ENCODE data around the gene RAPH1. TPM values are rescaled to one million over a fixed set of nuclear protein-coding genes. Genes with fewer than 3 reads are reported as not detected.

Gene RAPH1
- total RNA-seq, 1 experiment from 2014 or later, result 7.0 TPM

GRCh38 chr2:203442463-203442862 is 92.6 kb downstream of the RAPH1 start:
- POLR2A ChIA-PET (ENCODE audit: unreplicated experiment), result no interaction called here
- Histone ChIP-seq H3K36me3 (ENCODE audit: low read depth, low read length) (peaks cover 12% of the 10 kb centered on the region; the same call in 1 of the 2 replicates), H3K4me3 (ENCODE audit: low read length) (no peak overlapping the region), H3K4me1 (ENCODE audit: insufficient read depth, low read length) (peaks cover 10% of the 10 kb centered on the region), H3K9me3 (ENCODE audit: low read length) (no peaks in the 10 kb centered on the region), H3K27me3 (ENCODE audit: low read length) (no peaks in the 10 kb centered on the region), H3K4me2 (ENCODE audit: low read length) (no peak overlapping the region), H2AFZ (ENCODE audit: low read length) (no peak overlapping the region), H4K20me1 (ENCODE audit: low read length) (no peaks in the 10 kb centered on the region), H3K9me2 (replicated peaks; ENCODE audit: low read length) (no peaks in the 10 kb centered on the region), H3K79me2 (ENCODE audit: low read length) (no peaks in the 10 kb centered on the region), H3K27ac (ENCODE audit: low read length) (no peak overlapping the region), H3K9ac (ENCODE audit: low read length) (no peak overlapping the region), H3F3A (ENCODE audit: low read length, unreplicated experiment) (no peaks in the 10 kb centered on the region)
- no TSS peak for BruUV-seq (replicated peaks)
- intact Hi-C loops (cut with micrococcal nuclease), result no loop called here
- DNase-seq (no peak), ATAC-seq (no peak)
- TF ChIP-seq EZH2phosphoT487 (IDR thresholded peaks at IDR 0.05; ENCODE audit: borderline replicate concordance, low read length) (no peak), CTCF (conservative IDR thresholded peaks at IDR 0.05; ENCODE audit: low read depth, low read length) (no peak), EZH2 (IDR thresholded peaks at IDR 0.05; ENCODE audit: low read length, unreplicated experiment) (no peak)
- CTCF ChIA-PET, result no interaction called here

GRCh38 chr2:203441463-203441862 is 93.6 kb downstream of the RAPH1 start:
- ChIA-PET CTCF (no interaction called here), POLR2A (ENCODE audit: unreplicated experiment) (no interaction called here)
- no peaks in the 10 kb centered on the region for H3F3A ChIP-seq (ENCODE audit: low read length, unreplicated experiment)
- no peaks in the 10 kb centered on the region for H4K20me1 ChIP-seq (ENCODE audit: low read length)
- H3K4me1 ChIP-seq (ENCODE audit: insufficient read depth, low read length), result peaks cover 8% of the 10 kb centered on the region
- no peaks in the 10 kb centered on the region for H3K27me3 ChIP-seq (ENCODE audit: low read length)
- no peak overlapping the region for H3K27ac ChIP-seq (ENCODE audit: low read length)
- no TSS peak for BruUV-seq (replicated peaks)
- intact Hi-C loops (cut with micrococcal nuclease), result no loop called here
- H3K9ac ChIP-seq (ENCODE audit: low read length), result no peak overlapping the region
- no peaks in the 10 kb centered on the region for H3K79me2 ChIP-seq (ENCODE audit: low read length)
- H3K9me2 ChIP-seq (replicated peaks; ENCODE audit: low read length), result no peaks in the 10 kb centered on the region
- TF ChIP-seq EZH2 (IDR thresholded peaks at IDR 0.05; ENCODE audit: low read length, unreplicated experiment), result no peak
- no peak for TF ChIP-seq EZH2phosphoT487 (IDR thresholded peaks at IDR 0.05; ENCODE audit: borderline replicate concordance, low read length)
- no peak for TF ChIP-seq CTCF (conservative IDR thresholded peaks at IDR 0.05; ENCODE audit: low read depth, low read length)
- peaks cover 6% of the 10 kb centered on the region; the same call in 1 of the 2 replicates for H3K36me3 ChIP-seq (ENCODE audit: low read depth, low read length)
- DNase-seq (no peak), ATAC-seq (no peak)
- no peaks in the 10 kb centered on the region for H3K9me3 ChIP-seq (ENCODE audit: low read length)
- H3K4me2 ChIP-seq (ENCODE audit: low read length), result no peak overlapping the region
- H3K4me3 ChIP-seq (ENCODE audit: low read length), result no peak overlapping the region
- H2AFZ ChIP-seq (ENCODE audit: low read length), result no peak overlapping the region

- POLR2A ChIA-PET (ENCODE audit: unreplicated experiment), result no interaction called here
- intact Hi-C loops (cut with micrococcal nuclease), result no loop called here
- Histone ChIP-seq H3K9me3 (ENCODE audit: low read length) (no peaks in the 10 kb centered on the region), H2AFZ (ENCODE audit: low read length) (no peak overlapping the region), H3K9ac (ENCODE audit: low read length) (no peak overlapping the region), H3K9me2 (replicated peaks; ENCODE audit: low read length) (no peaks in the 10 kb centered on the region), H4K20me1 (ENCODE audit: low read length) (no peaks in the 10 kb centered on the region), H3K79me2 (ENCODE audit: low read length) (no peaks in the 10 kb centered on the region), H3K27ac (ENCODE audit: low read length) (no peak overlapping the region), H3K4me2 (ENCODE audit: low read length) (no peak overlapping the region), H3F3A (ENCODE audit: low read length, unreplicated experiment) (no peaks in the 10 kb centered on the region), H3K4me3 (ENCODE audit: low read length) (no peak overlapping the region), H3K36me3 (ENCODE audit: low read depth, low read length) (peaks cover 6% of the 10 kb centered on the region; the same call in 1 of the 2 replicates), H3K27me3 (ENCODE audit: low read length) (no peaks in the 10 kb centered on the region), H3K4me1 (ENCODE audit: insufficient read depth, low read length) (peaks cover under 1% of the 10 kb centered on the region; the same call in 1 of the 2 replicates)
- ATAC-seq (no peak), DNase-seq (no peak)
- no peak for TF ChIP-seq EZH2 (IDR thresholded peaks at IDR 0.05; ENCODE audit: low read length, unreplicated experiment)
- CTCF ChIA-PET, result no interaction called here
- no TSS peak for BruUV-seq (replicated peaks)
Measured at GRCh38 chr2:203440671-203441070, 94.4 kb downstream of the RAPH1 start.
